H9 (cell line): ENCODE results near the gene ZC3H12C. TPM values are rescaled to one million over a fixed set of nuclear protein-coding genes. Genes with fewer than 3 reads are reported as not detected.

Experiments used
- DNase-seq: peaks from one replicate; pipeline ENCODE4 v3.0.0-alpha.2; 2017
- H2AFZ ChIP-seq: one replicate; pipeline ENCODE4 v1.6.1; 2013; ENCODE audit warnings: mild to moderate bottlenecking, low read length, control low read depth, moderate library complexity
- H2AK5ac ChIP-seq: 2 replicates; pipeline ENCODE4 v1.6.1; 2013; ENCODE audit warnings: low read length, control low read depth, mixed read lengths; ENCODE audit not compliant: insufficient read length
- H2BK120ac ChIP-seq: one replicate; pipeline ENCODE4 v1.6.1; 2013; ENCODE audit warnings: low read depth, mild to moderate bottlenecking, low read length, control low read depth, inconsistent platforms; ENCODE audit not compliant: poor library complexity, severe bottlenecking
- H2BK12ac ChIP-seq: 2 replicates; pipeline ENCODE4 v1.6.1; 2013; ENCODE audit warnings: low read length, control low read depth, mixed read lengths, low read depth; ENCODE audit not compliant: insufficient read length
- H2BK15ac ChIP-seq: 2 replicates; pipeline ENCODE4 v1.6.1; 2013; ENCODE audit warnings: low read depth, low read length, control low read depth
- H2BK20ac ChIP-seq: one replicate; pipeline ENCODE4 v1.6.1; 2013; ENCODE audit warnings: low read depth, mild to moderate bottlenecking, low read length, control low read depth, inconsistent platforms; ENCODE audit not compliant: poor library complexity, severe bottlenecking
- H2BK5ac ChIP-seq: 2 replicates; pipeline ENCODE4 v1.6.1; 2013; ENCODE audit warnings: low read length, control low read depth, mixed read lengths; ENCODE audit not compliant: insufficient read length
- H3K14ac ChIP-seq: 2 replicates; pipeline ENCODE4 v1.6.1; 2013; ENCODE audit warnings: low read length, control low read depth; ENCODE audit not compliant: insufficient read depth
- H3K18ac ChIP-seq: 2 replicates; pipeline ENCODE4 v1.6.1; 2013; ENCODE audit warnings: low read depth, mild to moderate bottlenecking, mixed read lengths, low read length, control low read depth; ENCODE audit not compliant: insufficient read length
- H3K23ac ChIP-seq: 2 replicates; pipeline ENCODE4 v1.6.1; 2013; ENCODE audit warnings: low read length, control low read depth, mixed read lengths, low read depth; ENCODE audit not compliant: insufficient read length
- H3K23me2 ChIP-seq: 2 replicates; pipeline ENCODE4 v1.6.1; 2013; ENCODE audit warnings: low read depth, mild to moderate bottlenecking, mixed read lengths, low read length, control low read depth; ENCODE audit not compliant: insufficient read length, poor library complexity, severe bottlenecking
- H3K27ac ChIP-seq: 2 replicates; pipeline ENCODE4 v1.5.1; 2013; ENCODE audit warnings: low read length, control low read depth, mixed read lengths, low read depth; ENCODE audit not compliant: insufficient read length
- H3K27me3 ChIP-seq: 2 replicates; pipeline ENCODE4 v1.6.1; 2013; ENCODE audit warnings: low read length, control low read depth, inconsistent platforms; ENCODE audit not compliant: insufficient read depth
- H3K4ac ChIP-seq: 2 replicates; pipeline ENCODE4 v1.6.1; 2013; ENCODE audit warnings: low read depth, mild to moderate bottlenecking, control low read depth, inconsistent platforms, low read length, moderate library complexity
- H3K4me1 ChIP-seq: 2 replicates; pipeline ENCODE4 v1.6.1; 2013; ENCODE audit warnings: low read length, control low read depth, inconsistent platforms; ENCODE audit not compliant: insufficient read depth
- H3K4me2 ChIP-seq: 2 replicates; pipeline ENCODE4 v1.6.1; 2013; ENCODE audit warnings: low read length, control low read depth, mixed read lengths; ENCODE audit not compliant: insufficient read length, insufficient read depth
- H3K56ac ChIP-seq: 2 replicates; pipeline ENCODE4 v1.6.1; 2013; ENCODE audit warnings: low read depth, mild to moderate bottlenecking, mixed read lengths, low read length, control low read depth; ENCODE audit not compliant: insufficient read length
- H3K79me1 ChIP-seq: 2 replicates; pipeline ENCODE4 v1.6.1; 2013; ENCODE audit warnings: low read depth, mild to moderate bottlenecking, moderate library complexity, low read length, control low read depth, inconsistent platforms; ENCODE audit not compliant: insufficient read depth, poor library complexity, severe bottlenecking
- H3K79me2 ChIP-seq: 2 replicates; pipeline ENCODE4 v1.6.1; 2013; ENCODE audit warnings: low read length, control low read depth, inconsistent platforms; ENCODE audit not compliant: insufficient read depth
- H3K9ac ChIP-seq: 2 replicates; pipeline ENCODE4 v1.6.1; 2013; ENCODE audit warnings: low read length, control low read depth, mixed read lengths; ENCODE audit not compliant: insufficient read length; ENCODE audit errors: extremely low read depth
- H3K9me3 ChIP-seq: one replicate; pipeline ENCODE4 v1.6.1; 2013; ENCODE audit warnings: low read depth, low read length, inconsistent platforms; ENCODE audit not compliant: control insufficient read depth
- H3T11ph ChIP-seq: one replicate; pipeline ENCODE4 v1.6.1; 2013; ENCODE audit warnings: mild to moderate bottlenecking, low read length, control low read depth, inconsistent platforms
- H4K20me1 ChIP-seq: one replicate; pipeline ENCODE4 v1.6.1; 2013; ENCODE audit not compliant: control insufficient read depth, insufficient read length, insufficient read depth
- H4K5ac ChIP-seq: 2 replicates; pipeline ENCODE4 v1.6.1; 2013; ENCODE audit warnings: low read depth, mild to moderate bottlenecking, mixed read lengths, low read length, control low read depth; ENCODE audit not compliant: insufficient read length
- H4K8ac ChIP-seq: replicated peaks from 2 replicates; pipeline ENCODE4 v1.6.1; 2013; ENCODE audit warnings: low read length, control low read depth, mixed read lengths, low read depth; ENCODE audit not compliant: insufficient read length
- H4K91ac ChIP-seq: 2 replicates; pipeline ENCODE4 v1.6.1; 2013; ENCODE audit warnings: low read depth, mild to moderate bottlenecking, moderate library complexity, mixed read lengths, low read length, control low read depth; ENCODE audit not compliant: insufficient read length
- H3K27ac Mint-ChIP-seq, 3 experiments: 2 replicates in 2 of 3; 3 replicates in 1 of 3; pipeline ENCODE4 v1.8.0; 2020 to 2021; ENCODE audit warnings: mixed read lengths in 3 of 3, mild to moderate bottlenecking in 1 of 3, moderate library complexity in 1 of 3
- H3K27me3 Mint-ChIP-seq: 2 replicates; pipeline ENCODE4 v1.8.0; 2021; ENCODE audit warnings: low read depth, mild to moderate bottlenecking, moderate library complexity, mixed read lengths
- H3K36me3 Mint-ChIP-seq, 3 experiments: 2 replicates in 2 of 3; 3 replicates in 1 of 3; pipeline ENCODE4 v1.8.0; 2020 to 2021; ENCODE audit warnings: low read depth in 3 of 3, mixed read lengths in 3 of 3; ENCODE audit not compliant: insufficient read depth in 1 of 3
- H3K4me1 Mint-ChIP-seq, 2 experiments: 2 replicates each; pipeline ENCODE4 v1.8.0; 2020; ENCODE audit warnings: mixed read lengths in 2 of 2
- H3K4me3 Mint-ChIP-seq, 2 experiments: 2 replicates in 1 of 2; 3 replicates in 1 of 2; pipeline ENCODE4 v1.8.0; 2020 to 2021; ENCODE audit warnings: mild to moderate bottlenecking in 2 of 2, mixed read lengths in 2 of 2, moderate library complexity in 1 of 2
- H3K9me3 Mint-ChIP-seq, 2 experiments: 2 replicates in 1 of 2; 3 replicates in 1 of 2; pipeline ENCODE4 v1.8.0; 2020; ENCODE audit warnings: mild to moderate bottlenecking in 2 of 2, mixed read lengths in 2 of 2, moderate library complexity in 1 of 2
- WGBS: extraction: QIAGEN DNeasy Blood & Tissue Kit; methylation state at CpG from one replicate; pipeline ENCODE4 v1.1.7; 2013; ENCODE audit warnings: missing lambda C conversion rate, low lambda C conversion rate, mixed read lengths; ENCODE audit not compliant: insufficient read length; ENCODE audit errors: extremely low coverage; 5-methylcytosine and 5-hydroxymethylcytosine counted together
- total RNA-seq: library from RNA; stranded (reverse); gene quantifications from 2 replicates; pipeline ENCODE4 v1.2.1, GENCODE V29; 2021
- TF ChIP-seq, protein P1 (sequence below): fragments of 200-600 bp; sonication (generic); conservative IDR thresholded peaks from 3 replicates; pipeline ENCODE4 v1.8.0; 2021; ENCODE audit warnings: antibody characterized with exemption, mild to moderate bottlenecking

The ZC3H12C gene
- total RNA-seq, 1 experiment from 2014 or later: 4.8 TPM

DNA sequence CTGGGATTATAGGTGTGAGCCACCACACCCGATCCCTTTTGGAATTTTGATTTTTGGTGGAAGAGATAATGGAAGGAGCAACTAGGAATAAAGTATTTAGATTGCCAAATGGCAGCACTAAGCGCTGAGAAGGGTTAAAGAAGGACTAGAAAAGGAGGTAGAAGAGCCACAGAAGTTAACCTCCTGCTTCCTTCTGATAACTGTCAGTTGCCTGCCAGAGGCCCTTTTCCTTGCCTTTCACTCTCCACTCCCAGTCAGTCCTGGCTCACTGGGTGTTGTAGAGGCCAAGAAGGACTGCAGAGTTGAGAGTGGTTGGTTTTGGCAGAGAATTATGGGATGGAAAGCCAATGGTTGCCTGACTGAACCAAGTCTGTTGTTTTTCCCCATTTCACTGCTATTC lies 19.3 kb downstream of the ZC3H12C start:
- Histone ChIP-seq H4K91ac (no peak overlapping the region), H3K79me2 (no peaks in the 10 kb centered on the region), H3K23ac (no peak overlapping the region), H2BK12ac (no peak overlapping the region), H2BK120ac (no peak overlapping the region), H3K9ac (no peak overlapping the region), H3K18ac (no peak overlapping the region), H3K27ac (no peak overlapping the region), H4K20me1 (no peaks in the 10 kb centered on the region), H4K8ac (no peak overlapping the region), H3K9me3 (no peaks in the 10 kb centered on the region), H3K79me1 (no peaks in the 10 kb centered on the region), H2AK5ac (no peak overlapping the region), H2BK5ac (no peak overlapping the region), H3K23me2 (no peaks in the 10 kb centered on the region), H3K14ac (no peak overlapping the region), H2BK15ac (no peak overlapping the region), H3K56ac (no peak overlapping the region), H3T11ph (no peak overlapping the region), H2BK20ac (no peak overlapping the region), H4K5ac (no peak overlapping the region), H3K4me2 (no peak overlapping the region), H3K4me1 (no peaks in the 10 kb centered on the region), H3K27me3 (no peaks in the 10 kb centered on the region), H3K4ac (no peak overlapping the region), H2AFZ (no peak overlapping the region)
- no peak for DNase-seq
- H3K36me3 Mint-ChIP-seq: peaks cover 0 to 5% (median 0%) of the 10 kb centered on the region in 3 experiments; a peak in 1 of 7 replicates
- WGBS: no CpG with 5 or more reads among the region's 2 CpGs
- peaks cover 0 to 3% of the 10 kb centered on the region in 2 experiments; a peak in 2 of 5 replicates for H3K9me3 Mint-ChIP-seq
- no peaks in the 10 kb centered on the region for H3K27me3 Mint-ChIP-seq
- 0 out of 4 replicates have a peak, but pooled peaks cover 2 to 3% of the 10 kb centered on the region in 2 experiments for H3K4me1 Mint-ChIP-seq
- no peak overlapping the region; a peak in 1 of 7 replicates for H3K27ac Mint-ChIP-seq
- H3K4me3 Mint-ChIP-seq: no peak overlapping the region
- TF ChIP-seq, protein P1, sequence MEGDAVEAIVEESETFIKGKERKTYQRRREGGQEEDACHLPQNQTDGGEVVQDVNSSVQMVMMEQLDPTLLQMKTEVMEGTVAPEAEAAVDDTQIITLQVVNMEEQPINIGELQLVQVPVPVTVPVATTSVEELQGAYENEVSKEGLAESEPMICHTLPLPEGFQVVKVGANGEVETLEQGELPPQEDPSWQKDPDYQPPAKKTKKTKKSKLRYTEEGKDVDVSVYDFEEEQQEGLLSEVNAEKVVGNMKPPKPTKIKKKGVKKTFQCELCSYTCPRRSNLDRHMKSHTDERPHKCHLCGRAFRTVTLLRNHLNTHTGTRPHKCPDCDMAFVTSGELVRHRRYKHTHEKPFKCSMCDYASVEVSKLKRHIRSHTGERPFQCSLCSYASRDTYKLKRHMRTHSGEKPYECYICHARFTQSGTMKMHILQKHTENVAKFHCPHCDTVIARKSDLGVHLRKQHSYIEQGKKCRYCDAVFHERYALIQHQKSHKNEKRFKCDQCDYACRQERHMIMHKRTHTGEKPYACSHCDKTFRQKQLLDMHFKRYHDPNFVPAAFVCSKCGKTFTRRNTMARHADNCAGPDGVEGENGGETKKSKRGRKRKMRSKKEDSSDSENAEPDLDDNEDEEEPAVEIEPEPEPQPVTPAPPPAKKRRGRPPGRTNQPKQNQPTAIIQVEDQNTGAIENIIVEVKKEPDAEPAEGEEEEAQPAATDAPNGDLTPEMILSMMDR: no peak
